Measurements from ENCODE around the gene TLE4. TPM values are rescaled to one million over a fixed set of nuclear protein-coding genes. Genes with fewer than 3 reads are reported as not detected.

TLE4 gene
- total and polyA plus RNA-seq, 2 of the 4 experiments (the other 2 are of a cell fraction), result 68.0 to 78.1 TPM

- Histone ChIP-seq H4K5ac (ENCODE audit: low read depth, low read length) (no peak overlapping the region), H3K18ac (ENCODE audit: low read depth, low read length) (no peak overlapping the region), H3K23ac (ENCODE audit: low read depth, low read length) (no peak overlapping the region), H3K9ac (ENCODE audit: low read depth, low read length) (no peak overlapping the region), H2AK9ac (replicated peaks; ENCODE audit: low read depth, low read length, poor library complexity) (no peak overlapping the region), H2BK20ac (ENCODE audit: low read depth, low read length) (no peak overlapping the region), H2AK5ac (ENCODE audit: low read depth, low read length) (no peak overlapping the region), H3K4ac (ENCODE audit: low read depth, low read length) (no peak overlapping the region), H2BK15ac (ENCODE audit: low read depth, low read length) (no peak overlapping the region), H3K27me3 (ENCODE audit: control insufficient read depth, insufficient read depth, low read length) (no peaks in the 10 kb centered on the region), H3K36me3 (ENCODE audit: control insufficient read depth, insufficient read depth, low read length) (no peaks in the 10 kb centered on the region), H3K4me2 (ENCODE audit: low read depth, low read length) (no peak overlapping the region), H3K4me3 (ENCODE audit: insufficient read depth, low read depth, low read length) (no peak overlapping the region), H4K91ac (ENCODE audit: insufficient read depth, low read depth, low read length) (no peak overlapping the region), H3K14ac (replicated peaks; ENCODE audit: low read depth, low read length) (no peak overlapping the region), H4K20me1 (ENCODE audit: insufficient read depth, low read length) (no peaks in the 10 kb centered on the region), H3K9me3 (ENCODE audit: control insufficient read depth, insufficient read depth, low read length) (no peaks in the 10 kb centered on the region), H2BK120ac (ENCODE audit: low read depth, low read length) (no peak overlapping the region), H3K27ac (ENCODE audit: insufficient read depth, low read length) (no peak overlapping the region), H3K79me1 (ENCODE audit: low read depth in 1 of 2, low read length in 2 of 2) (no peaks in the 10 kb centered on the region), H4K8ac (ENCODE audit: low read depth in 2 of 2, low read length in 2 of 2) (no peak overlapping the region), H3K56ac (ENCODE audit: extremely low read depth, insufficient read depth, low read length) (no peak overlapping the region), H3K4me1 (ENCODE audit: control insufficient read depth, insufficient read depth, low read length) (no peaks in the 10 kb centered on the region), H3K9me1 (ENCODE audit: insufficient read depth, low read length) (no peaks in the 10 kb centered on the region), H2BK5ac (ENCODE audit: low read depth, low read length, poor library complexity, severe bottlenecking) (no peak overlapping the region), H2AFZ (replicated peaks; ENCODE audit: low read length, poor library complexity) (no peak overlapping the region)
- in situ Hi-C loops (cut with MboI; ENCODE audit: low sequenced_read_pairs) (no loop called here), intact Hi-C loops (cut with micrococcal nuclease) (no loop called here), dilution Hi-C loops (cut with HindIII; ENCODE audit: low sequenced_read_pairs, unreplicated experiment) (no loop called here)
- no peak for ATAC-seq (ENCODE audit: low read depth)
- TF ChIP-seq RCOR1 (IDR thresholded peaks at IDR 0.05; ENCODE audit: insufficient replicate concordance, low read length), result no peak
- TF ChIP-seq MXI1 (IDR thresholded peaks at IDR 0.05; ENCODE audit: borderline replicate concordance, low read depth, low read length), result no peak
- TF ChIP-seq SMC3 (IDR thresholded peaks at IDR 0.05; ENCODE audit: low read depth, low read length), result no peak
- TF ChIP-seq FOS (IDR thresholded peaks at IDR 0.05; ENCODE audit: low read depth, low read length), result no peak
- TF ChIP-seq ELK1 (IDR thresholded peaks at IDR 0.05; ENCODE audit: borderline replicate concordance, low read depth, low read length), result no peak
- no peak for TF ChIP-seq MAZ (IDR thresholded peaks at IDR 0.05; ENCODE audit: borderline replicate concordance, low read depth, low read length)
- TF ChIP-seq RAD21 (IDR thresholded peaks at IDR 0.05; ENCODE audit: low read length), result no peak
- no peak for TF ChIP-seq CTCF (conservative IDR thresholded peaks at IDR 0.05; ENCODE audit: low read depth, low read length)
- TF ChIP-seq POLR2A (IDR thresholded peaks at IDR 0.05; ENCODE audit: low read depth, low read length), result no peak
- no peak for TF ChIP-seq NFE2L2 (IDR thresholded peaks at IDR 0.05; ENCODE audit: low read depth, low read length)
- TF ChIP-seq MAFK (IDR thresholded peaks at IDR 0.05; ENCODE audit: low read depth, low read length), result no peak
- DNase-seq, result no peak
- CTCF ChIA-PET, result interaction anchor here (0.7 kb wide), 1 partner anchor 44 kb away, joined by 3 read pairs; no protein-coding TSS in a partner anchor
- BruUV-seq (replicated peaks), result no TSS peak
- WGBS, 2 experiments (ENCODE audit: extremely low coverage in 2 of 2, insufficient read length in 1 of 2), result no CpG with 5 or more reads among the region's 1 CpG
- POLR2A ChIA-PET (ENCODE audit: unreplicated experiment), result no interaction called here
These were observed 36.2 kb upstream of the TLE4 start for GRCh38 chr9:79535534-79535933.

Measured in IMR-90 (cell line).